Tibial nerve (tissue), 3 donors: ENCODE results near the gene MAST2.

ENCODE experiments used
- CTCF ChIP-seq, 5 experiments: fragments of 200-600 bp in 3 of 5; fragments of 450-650 bp in 2 of 5; sonication (generic) in 3 of 5; IDR thresholded peaks; one replicate each; pipeline ENCODE4 v1.5.1; 2016 to 2019; ENCODE audit warnings: antibody characterized with exemption in 5 of 5, mild to moderate bottlenecking in 3 of 5, moderate library complexity in 2 of 5
- POLR2A ChIP-seq, 2 donors: fragments of 450-650 bp; IDR thresholded peaks; one replicate each; pipeline ENCODE4 v1.6.1; 2017; ENCODE audit warnings: antibody characterized with exemption in 2 of 2, mild to moderate bottlenecking in 2 of 2, moderate library complexity in 2 of 2

GRCh38 chr1:45775794-45776193 lies 27.6 kb upstream of the MAST2 start:
- no peak for TF ChIP-seq CTCF (IDR thresholded peaks at IDR 0.05)
- no peak for TF ChIP-seq POLR2A (IDR thresholded peaks at IDR 0.05)
